HEK293 (cell line): ENCODE measurements around the gene PARP6.

ENCODE experiments used
- KLF7 ChIP-seq: fragments of 450-650 bp; formaldehyde crosslinking; IDR thresholded peaks from 2 replicates; pipeline ENCODE4 v1.5.1; 2016; ENCODE audit warnings: missing biosample characterization, missing genetic modification characterization, borderline replicate concordance
- MEIS1 ChIP-seq: sonication (generic); formaldehyde crosslinking; IDR thresholded peaks from 2 replicates; pipeline ENCODE4 v1.8.1; 2022; ENCODE audit warnings: missing genetic modification reagents, mild to moderate bottlenecking, borderline replicate concordance
- SALL2 ChIP-seq: fragments of 450-650 bp; formaldehyde crosslinking; IDR thresholded peaks from 2 replicates; pipeline ENCODE4 v1.5.0; 2017; ENCODE audit warnings: missing biosample characterization, mild to moderate bottlenecking, missing genetic modification characterization, borderline replicate concordance
- SP3 ChIP-seq: fragments of 450-650 bp; formaldehyde crosslinking; IDR thresholded peaks from 2 replicates; pipeline ENCODE4 v1.5.1; 2016; ENCODE audit warnings: missing biosample characterization, missing genetic modification characterization
- ZFP41 ChIP-seq: fragments of 450-650 bp; formaldehyde crosslinking; IDR thresholded peaks from 2 replicates; pipeline ENCODE4 v1.5.1; 2016; ENCODE audit warnings: missing biosample characterization, missing genetic modification characterization, borderline replicate concordance
- ZIC2 ChIP-seq: fragments of 450-650 bp; formaldehyde crosslinking; IDR thresholded peaks from 2 replicates; pipeline ENCODE4 v1.5.1; 2016; ENCODE audit warnings: missing biosample characterization, missing genetic modification characterization
- ZNF155 ChIP-seq: fragments of 450-650 bp; formaldehyde crosslinking; IDR thresholded peaks from 2 replicates; pipeline ENCODE4 v1.5.1; 2016; ENCODE audit warnings: missing biosample characterization, missing genetic modification characterization
- ZNF202 ChIP-seq: fragments of 450-650 bp; formaldehyde crosslinking; IDR thresholded peaks from 2 replicates; pipeline ENCODE4 v1.5.1; 2016; ENCODE audit warnings: missing biosample characterization, missing genetic modification characterization, borderline replicate concordance
- ZNF239 ChIP-seq: fragments of 450-650 bp; formaldehyde crosslinking; IDR thresholded peaks from 2 replicates; pipeline ENCODE4 v1.5.1; 2016; ENCODE audit warnings: missing biosample characterization, missing genetic modification characterization
- ZNF274 ChIP-seq, 2 experiments: fragments of 200-500 bp in 1 of 2; fragments of 450-650 bp in 1 of 2; sonication (Bioruptor generic) in 1 of 2; formaldehyde crosslinking in 1 of 2; IDR thresholded peaks; 2 replicates each; pipeline versions ENCODE4 v1.5.1 to v1.6.1; 2014 to 2016; ENCODE audit warnings: borderline replicate concordance in 1 of 2, inconsistent platforms in 1 of 2, low read length in 1 of 2, missing biosample characterization in 1 of 2, missing genetic modification characterization in 1 of 2
- ZNF292 ChIP-seq: fragments of 450-650 bp; formaldehyde crosslinking; IDR thresholded peaks from 2 replicates; pipeline ENCODE4 v1.5.1; 2016; ENCODE audit warnings: low read depth, missing biosample characterization, missing genetic modification characterization, borderline replicate concordance
- ZNF37A ChIP-seq: fragments of 450-650 bp; IDR thresholded peaks from 2 replicates; pipeline ENCODE4 v1.5.1; 2018; ENCODE audit warnings: missing biosample characterization, missing genetic modification characterization
- ZNF426 ChIP-seq: fragments of 450-650 bp; formaldehyde crosslinking; IDR thresholded peaks from 2 replicates; pipeline ENCODE4 v1.5.1; 2017; ENCODE audit warnings: missing biosample characterization, missing genetic modification characterization, mild to moderate bottlenecking, inconsistent platforms, moderate library complexity
- ZNF433 ChIP-seq: fragments of 450-650 bp; formaldehyde crosslinking; IDR thresholded peaks from 2 replicates; pipeline ENCODE4 v1.5.1; 2016; ENCODE audit warnings: missing biosample characterization, missing genetic modification characterization, low read depth
- ZNF555 ChIP-seq: fragments of 450-650 bp; formaldehyde crosslinking; conservative IDR thresholded peaks from 2 replicates; pipeline ENCODE4 v1.5.1; 2017; ENCODE audit warnings: missing biosample characterization, mild to moderate bottlenecking, missing genetic modification characterization, inconsistent platforms
- ZNF664 ChIP-seq: fragments of 450-650 bp; formaldehyde crosslinking; IDR thresholded peaks from 2 replicates; pipeline ENCODE4 v1.5.1; 2016; ENCODE audit warnings: missing biosample characterization, missing genetic modification characterization
- ZNF677 ChIP-seq: fragments of 450-650 bp; IDR thresholded peaks from 2 replicates; pipeline ENCODE4 v1.5.0; 2018; ENCODE audit warnings: missing biosample characterization, mild to moderate bottlenecking, missing genetic modification characterization, moderate library complexity
- ZNF843 ChIP-seq: fragments of 450-650 bp; formaldehyde crosslinking; IDR thresholded peaks from 2 replicates; pipeline ENCODE4 v1.5.1; 2016; ENCODE audit warnings: missing biosample characterization, missing genetic modification characterization
- ZXDB ChIP-seq: fragments of 450-650 bp; formaldehyde crosslinking; IDR thresholded peaks from 2 replicates; pipeline ENCODE4 v1.5.1; 2016; ENCODE audit warnings: missing biosample characterization, missing genetic modification characterization
- TF ChIP-seq, protein P1 (sequence below): fragments of 450-650 bp; formaldehyde crosslinking; IDR thresholded peaks from 2 replicates; pipeline ENCODE4 v1.5.1; 2017; ENCODE audit warnings: missing biosample characterization, missing genetic modification characterization
- TF ChIP-seq, protein P2 (sequence below): fragments of 450-650 bp; formaldehyde crosslinking; IDR thresholded peaks from 2 replicates; pipeline ENCODE4 v1.5.1; 2016; ENCODE audit warnings: missing biosample characterization, missing genetic modification characterization
- TF ChIP-seq, protein P3 (sequence below): fragments of 450-650 bp; formaldehyde crosslinking; IDR thresholded peaks from 2 replicates; pipeline ENCODE4 v1.5.1; 2016; ENCODE audit warnings: missing biosample characterization, missing genetic modification characterization
- TF ChIP-seq, protein P4 (sequence below): fragments of 450-650 bp; formaldehyde crosslinking; IDR thresholded peaks from 2 replicates; pipeline ENCODE4 v1.5.1; 2016; ENCODE audit warnings: missing biosample characterization, missing genetic modification characterization
- TF ChIP-seq, protein P5 (sequence below): fragments of 450-650 bp; IDR thresholded peaks from 2 replicates; pipeline ENCODE4 v1.5.1; 2018; ENCODE audit warnings: missing biosample characterization, missing genetic modification characterization
- TF ChIP-seq, protein P6 (sequence below): fragments of 450-650 bp; formaldehyde crosslinking; IDR thresholded peaks from 2 replicates; pipeline ENCODE4 v1.5.0; 2017; ENCODE audit warnings: missing biosample characterization, missing genetic modification characterization, borderline replicate concordance
- TF ChIP-seq, protein P7 (sequence below): fragments of 450-650 bp; formaldehyde crosslinking; IDR thresholded peaks from 2 replicates; pipeline ENCODE4 v1.5.1; 2016; ENCODE audit warnings: missing biosample characterization, missing genetic modification characterization

PARP6 gene

DNA sequence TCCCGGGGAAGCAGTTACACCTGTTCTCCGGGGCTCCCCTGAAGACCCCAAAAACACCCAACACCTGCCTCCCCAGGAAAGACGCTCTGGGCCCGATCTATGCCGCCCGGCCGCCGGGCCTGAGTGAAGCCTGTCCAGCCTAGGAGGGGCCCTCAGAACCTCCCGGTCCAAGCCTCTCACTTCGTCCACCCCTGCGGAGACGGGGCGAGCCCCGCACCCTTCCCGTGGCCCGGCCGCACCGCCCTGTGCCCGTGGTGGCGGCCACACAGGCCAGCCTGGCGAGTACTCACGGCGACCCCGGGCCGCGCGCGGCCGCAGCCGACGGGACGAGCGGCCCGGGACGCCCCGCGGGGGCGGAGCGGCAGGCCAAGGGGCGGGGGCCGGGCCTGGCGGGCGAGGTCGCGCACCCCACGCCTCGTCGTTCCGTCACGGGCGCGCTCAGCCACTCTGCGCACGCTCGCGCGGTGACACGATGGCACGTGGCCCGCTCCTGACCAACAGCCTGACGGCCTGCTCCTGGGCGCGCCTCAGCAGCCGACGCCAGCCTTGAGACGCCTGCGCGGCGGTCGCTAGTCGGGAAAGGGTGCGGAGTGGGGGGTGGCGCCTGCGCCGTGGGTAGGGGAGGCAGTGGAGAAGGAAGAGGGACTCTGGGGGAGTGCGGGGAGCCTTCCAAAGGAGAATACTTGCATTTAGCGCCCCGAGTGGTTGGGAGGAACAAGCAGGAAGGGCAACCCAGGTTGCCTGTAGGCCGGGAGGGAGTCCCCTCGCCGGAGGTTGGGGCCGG lies at the start of gene PARP6 (continued):
- TF ChIP-seq, protein P1, sequence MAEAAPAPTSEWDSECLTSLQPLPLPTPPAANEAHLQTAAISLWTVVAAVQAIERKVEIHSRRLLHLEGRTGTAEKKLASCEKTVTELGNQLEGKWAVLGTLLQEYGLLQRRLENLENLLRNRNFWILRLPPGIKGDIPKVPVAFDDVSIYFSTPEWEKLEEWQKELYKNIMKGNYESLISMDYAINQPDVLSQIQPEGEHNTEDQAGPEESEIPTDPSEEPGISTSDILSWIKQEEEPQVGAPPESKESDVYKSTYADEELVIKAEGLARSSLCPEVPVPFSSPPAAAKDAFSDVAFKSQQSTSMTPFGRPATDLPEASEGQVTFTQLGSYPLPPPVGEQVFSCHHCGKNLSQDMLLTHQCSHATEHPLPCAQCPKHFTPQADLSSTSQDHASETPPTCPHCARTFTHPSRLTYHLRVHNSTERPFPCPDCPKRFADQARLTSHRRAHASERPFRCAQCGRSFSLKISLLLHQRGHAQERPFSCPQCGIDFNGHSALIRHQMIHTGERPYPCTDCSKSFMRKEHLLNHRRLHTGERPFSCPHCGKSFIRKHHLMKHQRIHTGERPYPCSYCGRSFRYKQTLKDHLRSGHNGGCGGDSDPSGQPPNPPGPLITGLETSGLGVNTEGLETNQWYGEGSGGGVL (tag by site-specific recombination) = peak; percentile 94
- TF ChIP-seq, protein P2, sequence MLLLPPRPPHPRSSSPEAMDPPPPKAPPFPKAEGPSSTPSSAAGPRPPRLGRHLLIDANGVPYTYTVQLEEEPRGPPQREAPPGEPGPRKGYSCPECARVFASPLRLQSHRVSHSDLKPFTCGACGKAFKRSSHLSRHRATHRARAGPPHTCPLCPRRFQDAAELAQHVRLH (tag by site-specific recombination) = peak; percentile 97
- TF ChIP-seq ZNF274 (IDR thresholded peaks at IDR 0.05; ENCODE audit: low read length) (no peak), ZNF274 (tag by site-specific recombination; IDR thresholded peaks at IDR 0.05; ENCODE audit: borderline replicate concordance) (no peak), ZNF155 (tag by site-specific recombination) (no peak), ZNF555 (tag by site-specific recombination) (no peak), ZNF239 (tag by site-specific recombination) (no peak), KLF7 (tag by site-specific recombination) (no peak), SP3 (peak; percentile 91), ZIC2 (peak; percentile 75), ZNF37A (tag by site-specific recombination) (no peak), SALL2 (tag by site-specific recombination) (no peak), ZNF292 (tag by site-specific recombination) (no peak), ZNF843 (tag by site-specific recombination) (peak; percentile 71), ZNF433 (tag by site-specific recombination) (peak; percentile 0; the same call in 1 of the 2 replicates), ZNF664 (tag by site-specific recombination) (no peak), ZNF202 (tag by site-specific recombination) (no peak), MEIS1 (no peak), ZNF426 (tag by site-specific recombination) (no peak), ZXDB (tag by site-specific recombination) (peak; percentile 94), ZFP41 (tag by site-specific recombination) (no peak), ZNF677 (tag by site-specific recombination) (peak; percentile 37; the same call in 1 of the 2 replicates)
- TF ChIP-seq, protein P3, sequence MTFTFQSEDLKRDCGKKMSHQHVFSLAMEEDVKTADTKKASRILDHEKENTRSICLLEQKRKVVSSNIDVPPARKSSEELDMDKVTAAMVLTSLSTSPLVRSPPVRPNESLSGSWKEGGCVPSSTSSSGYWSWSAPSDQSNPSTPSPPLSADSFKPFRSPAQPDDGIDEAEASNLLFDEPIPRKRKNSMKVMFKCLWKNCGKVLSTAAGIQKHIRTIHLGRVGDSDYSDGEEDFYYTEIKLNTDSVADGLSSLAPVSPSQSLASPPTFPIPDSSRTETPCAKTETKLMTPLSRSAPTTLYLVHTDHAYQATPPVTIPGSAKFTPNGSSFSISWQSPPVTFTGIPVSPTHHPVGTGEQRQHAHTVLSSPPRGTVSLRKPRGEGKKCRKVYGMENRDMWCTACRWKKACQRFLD = no peak
- TF ChIP-seq, protein P4, sequence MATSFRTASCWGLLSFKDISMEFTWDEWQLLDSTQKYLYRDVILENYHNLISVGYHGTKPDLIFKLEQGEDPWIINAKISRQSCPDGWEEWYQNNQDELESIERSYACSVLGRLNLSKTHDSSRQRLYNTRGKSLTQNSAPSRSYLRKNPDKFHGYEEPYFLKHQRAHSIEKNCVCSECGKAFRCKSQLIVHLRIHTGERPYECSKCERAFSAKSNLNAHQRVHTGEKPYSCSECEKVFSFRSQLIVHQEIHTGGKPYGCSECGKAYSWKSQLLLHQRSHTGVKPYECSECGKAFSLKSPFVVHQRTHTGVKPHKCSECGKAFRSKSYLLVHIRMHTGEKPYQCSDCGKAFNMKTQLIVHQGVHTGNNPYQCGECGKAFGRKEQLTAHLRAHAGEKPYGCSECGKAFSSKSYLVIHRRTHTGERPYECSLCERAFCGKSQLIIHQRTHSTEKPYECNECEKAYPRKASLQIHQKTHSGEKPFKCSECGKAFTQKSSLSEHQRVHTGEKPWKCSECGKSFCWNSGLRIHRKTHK (tag by site-specific recombination) = no peak
- TF ChIP-seq, protein P5, sequence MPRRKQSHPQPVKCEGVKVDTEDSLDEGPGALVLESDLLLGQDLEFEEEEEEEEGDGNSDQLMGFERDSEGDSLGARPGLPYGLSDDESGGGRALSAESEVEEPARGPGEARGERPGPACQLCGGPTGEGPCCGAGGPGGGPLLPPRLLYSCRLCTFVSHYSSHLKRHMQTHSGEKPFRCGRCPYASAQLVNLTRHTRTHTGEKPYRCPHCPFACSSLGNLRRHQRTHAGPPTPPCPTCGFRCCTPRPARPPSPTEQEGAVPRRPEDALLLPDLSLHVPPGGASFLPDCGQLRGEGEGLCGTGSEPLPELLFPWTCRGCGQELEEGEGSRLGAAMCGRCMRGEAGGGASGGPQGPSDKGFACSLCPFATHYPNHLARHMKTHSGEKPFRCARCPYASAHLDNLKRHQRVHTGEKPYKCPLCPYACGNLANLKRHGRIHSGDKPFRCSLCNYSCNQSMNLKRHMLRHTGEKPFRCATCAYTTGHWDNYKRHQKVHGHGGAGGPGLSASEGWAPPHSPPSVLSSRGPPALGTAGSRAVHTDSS (tag by site-specific recombination) = no peak
- TF ChIP-seq, protein P6, sequence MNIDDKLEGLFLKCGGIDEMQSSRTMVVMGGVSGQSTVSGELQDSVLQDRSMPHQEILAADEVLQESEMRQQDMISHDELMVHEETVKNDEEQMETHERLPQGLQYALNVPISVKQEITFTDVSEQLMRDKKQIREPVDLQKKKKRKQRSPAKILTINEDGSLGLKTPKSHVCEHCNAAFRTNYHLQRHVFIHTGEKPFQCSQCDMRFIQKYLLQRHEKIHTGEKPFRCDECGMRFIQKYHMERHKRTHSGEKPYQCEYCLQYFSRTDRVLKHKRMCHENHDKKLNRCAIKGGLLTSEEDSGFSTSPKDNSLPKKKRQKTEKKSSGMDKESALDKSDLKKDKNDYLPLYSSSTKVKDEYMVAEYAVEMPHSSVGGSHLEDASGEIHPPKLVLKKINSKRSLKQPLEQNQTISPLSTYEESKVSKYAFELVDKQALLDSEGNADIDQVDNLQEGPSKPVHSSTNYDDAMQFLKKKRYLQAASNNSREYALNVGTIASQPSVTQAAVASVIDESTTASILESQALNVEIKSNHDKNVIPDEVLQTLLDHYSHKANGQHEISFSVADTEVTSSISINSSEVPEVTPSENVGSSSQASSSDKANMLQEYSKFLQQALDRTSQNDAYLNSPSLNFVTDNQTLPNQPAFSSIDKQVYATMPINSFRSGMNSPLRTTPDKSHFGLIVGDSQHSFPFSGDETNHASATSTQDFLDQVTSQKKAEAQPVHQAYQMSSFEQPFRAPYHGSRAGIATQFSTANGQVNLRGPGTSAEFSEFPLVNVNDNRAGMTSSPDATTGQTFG = no peak
- TF ChIP-seq, protein P7, sequence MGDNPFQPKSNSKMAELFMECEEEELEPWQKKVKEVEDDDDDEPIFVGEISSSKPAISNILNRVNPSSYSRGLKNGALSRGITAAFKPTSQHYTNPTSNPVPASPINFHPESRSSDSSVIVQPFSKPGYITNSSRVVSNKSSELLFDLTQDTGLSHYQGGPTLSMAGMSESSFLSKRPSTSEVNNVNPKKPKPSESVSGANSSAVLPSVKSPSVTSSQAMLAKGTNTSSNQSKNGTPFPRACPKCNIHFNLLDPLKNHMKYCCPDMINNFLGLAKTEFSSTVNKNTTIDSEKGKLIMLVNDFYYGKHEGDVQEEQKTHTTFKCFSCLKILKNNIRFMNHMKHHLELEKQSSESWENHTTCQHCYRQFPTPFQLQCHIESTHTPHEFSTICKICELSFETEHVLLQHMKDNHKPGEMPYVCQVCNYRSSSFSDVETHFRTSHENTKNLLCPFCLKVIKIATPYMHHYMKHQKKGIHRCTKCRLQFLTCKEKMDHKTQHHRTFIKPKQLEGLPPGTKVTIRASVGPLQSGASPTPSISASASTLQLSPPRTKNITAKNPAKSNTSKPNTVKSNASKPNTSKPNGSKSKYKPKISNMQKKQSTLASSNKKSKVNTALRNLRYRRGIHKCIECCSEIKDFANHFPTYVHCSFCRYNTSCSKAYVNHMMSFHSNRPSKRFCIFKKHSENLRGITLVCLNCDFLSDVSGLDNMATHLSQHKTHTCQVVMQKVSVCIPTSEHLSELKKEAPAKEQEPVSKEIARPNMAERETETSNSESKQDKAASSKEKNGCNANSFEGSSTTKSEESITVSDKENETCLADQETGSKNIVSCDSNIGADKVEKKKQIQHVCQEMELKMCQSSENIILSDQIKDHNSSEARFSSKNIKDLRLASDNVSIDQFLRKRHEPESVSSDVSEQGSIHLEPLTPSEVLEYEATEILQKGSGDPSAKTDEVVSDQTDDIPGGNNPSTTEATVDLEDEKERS = no peak
